Loucy (cell line): ENCODE data around the gene ANKRD39.

Experiments
- EZH2phosphoT487 ChIP-seq: fragments of 200-600 bp; IDR thresholded peaks from 2 replicates; pipeline ENCODE4 v1.6.1; 2018; ENCODE audit warnings: antibody characterized with exemption, mild to moderate bottlenecking, moderate library complexity, borderline replicate concordance
- TF ChIP-seq, protein P1 (sequence below): fragments of 200-600 bp; sonication (generic); conservative IDR thresholded peaks from 2 replicates; pipeline ENCODE4 v1.5.1; 2014; ENCODE audit warnings: mild to moderate bottlenecking, antibody characterized with exemption, low read length

DNA sequence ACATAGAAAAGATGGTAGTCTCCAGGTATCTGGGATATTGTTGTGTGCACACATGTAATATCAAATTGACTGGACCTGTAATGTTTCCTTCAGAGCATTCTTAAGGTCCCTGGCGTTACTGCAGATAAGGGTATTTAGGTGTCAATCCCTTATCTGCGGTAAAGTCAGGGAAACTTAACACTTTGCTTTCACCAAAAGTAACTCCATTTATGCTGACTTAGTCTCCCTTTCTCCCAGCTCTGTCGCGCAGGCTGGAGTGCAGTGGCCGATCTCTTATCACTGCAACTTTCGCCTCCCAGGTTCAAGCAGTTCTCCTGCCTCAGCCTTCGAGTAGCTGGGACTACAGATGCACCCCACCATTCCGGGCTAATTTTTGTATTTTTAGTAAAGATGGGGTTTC, 39.9 kb downstream of the ANKRD39 start:
- no peak for TF ChIP-seq EZH2phosphoT487
- TF ChIP-seq, protein P1, sequence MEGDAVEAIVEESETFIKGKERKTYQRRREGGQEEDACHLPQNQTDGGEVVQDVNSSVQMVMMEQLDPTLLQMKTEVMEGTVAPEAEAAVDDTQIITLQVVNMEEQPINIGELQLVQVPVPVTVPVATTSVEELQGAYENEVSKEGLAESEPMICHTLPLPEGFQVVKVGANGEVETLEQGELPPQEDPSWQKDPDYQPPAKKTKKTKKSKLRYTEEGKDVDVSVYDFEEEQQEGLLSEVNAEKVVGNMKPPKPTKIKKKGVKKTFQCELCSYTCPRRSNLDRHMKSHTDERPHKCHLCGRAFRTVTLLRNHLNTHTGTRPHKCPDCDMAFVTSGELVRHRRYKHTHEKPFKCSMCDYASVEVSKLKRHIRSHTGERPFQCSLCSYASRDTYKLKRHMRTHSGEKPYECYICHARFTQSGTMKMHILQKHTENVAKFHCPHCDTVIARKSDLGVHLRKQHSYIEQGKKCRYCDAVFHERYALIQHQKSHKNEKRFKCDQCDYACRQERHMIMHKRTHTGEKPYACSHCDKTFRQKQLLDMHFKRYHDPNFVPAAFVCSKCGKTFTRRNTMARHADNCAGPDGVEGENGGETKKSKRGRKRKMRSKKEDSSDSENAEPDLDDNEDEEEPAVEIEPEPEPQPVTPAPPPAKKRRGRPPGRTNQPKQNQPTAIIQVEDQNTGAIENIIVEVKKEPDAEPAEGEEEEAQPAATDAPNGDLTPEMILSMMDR = no peak
